GM23338 (cell line): ENCODE results near the gene UBE2E2. TPM values are rescaled to one million over a fixed set of nuclear protein-coding genes. Genes with fewer than 3 reads are reported as not detected.

ENCODE experiments used
- ATAC-seq: fragments of 200-7000 bp; cut with Tn5 transposase; 3 replicates; pipeline ENCODE4 v1.9.1; 2020
- DNase-seq: peaks from one replicate; pipeline ENCODE4 v3.0.0-alpha.2; 2015; ENCODE audit warnings: low spot score
- H2AFZ ChIP-seq: fragments of 200-600 bp; sonication (generic); 2 replicates; pipeline ENCODE4 v1.8.0; 2016; ENCODE audit warnings: antibody characterized with exemption, mild to moderate bottlenecking, moderate library complexity
- H3F3A ChIP-seq: fragments of 200-600 bp; sonication (generic); replicated peaks from 2 replicates; pipeline ENCODE4 v1.8.0; 2017; ENCODE audit warnings: antibody characterized with exemption, mixed run types, low read depth
- H3K27ac ChIP-seq: fragments of 200-600 bp; sonication (generic); 2 replicates; pipeline ENCODE4 v1.6.1; 2016; ENCODE audit warnings: low read depth
- H3K27me3 ChIP-seq: fragments of 200-600 bp; sonication (generic); 2 replicates; pipeline ENCODE4 v1.8.0; 2016; ENCODE audit warnings: mild to moderate bottlenecking, mixed run types, moderate library complexity; ENCODE audit not compliant: insufficient read depth
- H3K36me3 ChIP-seq: fragments of 200-600 bp; sonication (generic); 2 replicates; pipeline ENCODE4 v1.8.0; 2016; ENCODE audit warnings: mild to moderate bottlenecking; ENCODE audit not compliant: insufficient read depth
- H3K4me1 ChIP-seq: fragments of 200-600 bp; sonication (generic); 2 replicates; pipeline ENCODE4 v1.8.0; 2016; ENCODE audit warnings: mild to moderate bottlenecking, moderate library complexity; ENCODE audit not compliant: insufficient read depth
- H3K4me2 ChIP-seq: fragments of 200-600 bp; sonication (generic); 2 replicates; pipeline ENCODE4 v1.7.1; 2017; ENCODE audit warnings: mixed run types
- H3K4me3 ChIP-seq: fragments of 200-600 bp; sonication (generic); 2 replicates; pipeline ENCODE4 v1.6.1; 2016; ENCODE audit warnings: mixed run types
- H3K79me2 ChIP-seq: fragments of 200-600 bp; sonication (generic); replicated peaks from 2 replicates; pipeline ENCODE4 v1.8.0; 2017; ENCODE audit warnings: mild to moderate bottlenecking; ENCODE audit not compliant: insufficient read depth
- H3K9me2 ChIP-seq: fragments of 200-600 bp; sonication (generic); 2 replicates; pipeline ENCODE4 v1.8.0; 2017; ENCODE audit not compliant: insufficient read depth
- H4K20me1 ChIP-seq: fragments of 200-600 bp; sonication (generic); replicated peaks from 2 replicates; pipeline ENCODE4 v1.8.0; 2017; ENCODE audit warnings: mild to moderate bottlenecking; ENCODE audit not compliant: insufficient read depth
- H3K27ac Mint-ChIP-seq: 2 replicates; pipeline ENCODE4 v1.8.0; 2020; ENCODE audit warnings: inconsistent platforms, mild to moderate bottlenecking, moderate library complexity, mixed read lengths
- H3K27me3 Mint-ChIP-seq: 3 replicates; pipeline ENCODE4 v1.8.0; 2022; ENCODE audit warnings: low read depth, mild to moderate bottlenecking, moderate library complexity, mixed read lengths, inconsistent platforms; ENCODE audit not compliant: insufficient read depth, poor library complexity
- H3K36me3 Mint-ChIP-seq: 3 replicates; pipeline ENCODE4 v1.8.0; 2021; ENCODE audit warnings: low read depth, mild to moderate bottlenecking, inconsistent platforms, moderate library complexity, mixed read lengths
- H3K4me1 Mint-ChIP-seq: 3 replicates; pipeline ENCODE4 v1.8.0; 2020; ENCODE audit warnings: mild to moderate bottlenecking, inconsistent platforms, mixed read lengths
- H3K4me3 Mint-ChIP-seq: 3 replicates; pipeline ENCODE4 v1.8.0; 2021; ENCODE audit warnings: moderate library complexity, mild to moderate bottlenecking, inconsistent platforms, mixed read lengths
- H3K9me3 Mint-ChIP-seq: 3 replicates; pipeline ENCODE4 v1.8.0; 2020; ENCODE audit warnings: moderate library complexity, mild to moderate bottlenecking, inconsistent platforms, mixed read lengths
- CREB1 ChIP-seq: fragments of 250-450 bp; sonication (Bioruptor Pico); IDR thresholded peaks from 2 replicates; pipeline ENCODE4 v1.5.0; 2020; ENCODE audit warnings: low read depth, mild to moderate bottlenecking, moderate library complexity
- CTCF ChIP-seq, 2 experiments: fragments of 200-600 bp in 1 of 2; sonication (generic) in 1 of 2; conservative IDR thresholded peaks; 2 replicates each; pipeline versions ENCODE4 v1.5.1 to v1.6.1; 2016 to 2017; ENCODE audit warnings: antibody characterized with exemption in 2 of 2, low read depth in 2 of 2, mild to moderate bottlenecking in 2 of 2, moderate library complexity in 1 of 2
- ETS1 ChIP-seq: IDR thresholded peaks from 2 replicates; pipeline ENCODE4 v1.6.1; 2016; ENCODE audit warnings: antibody characterized with exemption
- EZH2 ChIP-seq: fragments of 200-600 bp; sonication (generic); IDR thresholded peaks from one replicate; pipeline ENCODE4 v1.8.0; 2017; ENCODE audit warnings: antibody characterized with exemption, mild to moderate bottlenecking, low read depth; ENCODE audit not compliant: unreplicated experiment
- EZH2phosphoT487 ChIP-seq: fragments of 200-600 bp; sonication (generic); IDR thresholded peaks from one replicate; pipeline ENCODE4 v1.8.1; 2018; ENCODE audit warnings: antibody characterized with exemption; ENCODE audit not compliant: unreplicated experiment
- JUNB ChIP-seq: IDR thresholded peaks from one replicate; pipeline ENCODE4 v1.6.1; 2016; ENCODE audit warnings: antibody characterized with exemption; ENCODE audit not compliant: unreplicated experiment
- NANOG ChIP-seq: IDR thresholded peaks from 2 replicates; pipeline ENCODE4 v1.6.1; 2016; ENCODE audit warnings: antibody characterized with exemption, borderline replicate concordance
- POLR2AphosphoS5 ChIP-seq: IDR thresholded peaks from 2 replicates; pipeline ENCODE4 v1.6.1; 2016; ENCODE audit warnings: antibody characterized with exemption, low read depth
- REST ChIP-seq: IDR thresholded peaks from one replicate; pipeline ENCODE4 v1.6.1; 2018; ENCODE audit warnings: antibody characterized with exemption; ENCODE audit not compliant: unreplicated experiment
- STAT1 ChIP-seq: IDR thresholded peaks from one replicate; pipeline ENCODE4 v1.6.1; 2016; ENCODE audit warnings: antibody characterized with exemption; ENCODE audit not compliant: unreplicated experiment
- ZNF114 ChIP-seq: fragments of 250-450 bp; sonication (Bioruptor Pico); IDR thresholded peaks from 2 replicates; pipeline ENCODE4 v1.5.0; 2020; ENCODE audit warnings: mild to moderate bottlenecking, moderate library complexity
- ZNF331 ChIP-seq: fragments of 250-450 bp; sonication (Bioruptor Pico); IDR thresholded peaks from 2 replicates; pipeline ENCODE4 v1.5.0; 2020; ENCODE audit warnings: low read depth, mild to moderate bottlenecking, moderate library complexity
- ZNF462 ChIP-seq: fragments of 250-450 bp; sonication (Bioruptor Pico); IDR thresholded peaks from 2 replicates; pipeline ENCODE4 v1.5.0; 2020; ENCODE audit warnings: mild to moderate bottlenecking, moderate library complexity
- polyA plus RNA-seq: library from polyadenylated mRNA; unstranded; fragments of >200 nt; fragmentation: Nextera tagmentation; extraction: Ambion mirVana; gene quantifications from 2 replicates; pipeline ENCODE4 v1.2.1, GENCODE V29; 2016
- total RNA-seq: library from RNA; depleted of rRNA; stranded (reverse); fragments of >200 nt; shearing (Covaris generic); gene quantifications from 2 replicates; pipeline ENCODE4 v1.2.3, GENCODE V29; 2014

UBE2E2 gene
- total and polyA plus RNA-seq, 2 experiments from 2014 or later = 86.9 to 169 TPM

GRCh38 chr3:23292432-23292831 is 89.3 kb downstream of the UBE2E2 start:
- DNase-seq = peak; percentile 38
- H3K4me1 ChIP-seq = peaks cover 24% of the 10 kb centered on the region
- H4K20me1 ChIP-seq = peaks cover 5% of the 10 kb centered on the region; the same call in 1 of the 2 replicates
- H3K36me3 ChIP-seq = no peaks in the 10 kb centered on the region
- no peak overlapping the region for H3K4me3 ChIP-seq
- H3K27me3 ChIP-seq = no peaks in the 10 kb centered on the region
- H3K79me2 ChIP-seq = peaks cover 49% of the 10 kb centered on the region
- peak; percentile 70 for ATAC-seq
- Mint-ChIP-seq H3K9me3 (peaks cover 9% of the 10 kb centered on the region; the same call in 2 of the 3 replicates), H3K27me3 (peaks cover 3% of the 10 kb centered on the region), H3K4me3 (no peak overlapping the region), H3K36me3 (peaks cover 11% of the 10 kb centered on the region; the same call in 2 of the 3 replicates), H3K4me1 (peaks cover 24% of the 10 kb centered on the region), H3K27ac (no peak overlapping the region)
- no peaks in the 10 kb centered on the region for H3K9me2 ChIP-seq
- no peak overlapping the region for H3K4me2 ChIP-seq
- H2AFZ ChIP-seq = no peak overlapping the region
- H3K27ac ChIP-seq = no peak overlapping the region
- H3F3A ChIP-seq = no peaks in the 10 kb centered on the region
- TF ChIP-seq POLR2AphosphoS5 (no peak), ZNF331 (CRISPR knock-in tag) (no peak), STAT1 (no peak), ETS1 (no peak), REST (no peak), ZNF114 (no peak), NANOG (no peak), ZNF462 (no peak), EZH2phosphoT487 (no peak), JUNB (no peak), CTCF (conservative IDR thresholded peaks at IDR 0.05; ENCODE audit: low read depth in 2 of 2) (no peak), CREB1 (no peak), EZH2 (no peak)
